Epithelial cell of proximal tubule (primary cell): ENCODE results near the gene HHATL. TPM values are rescaled to one million over a fixed set of nuclear protein-coding genes. Genes with fewer than 3 reads are reported as not detected.

Experiments used
- DNase-seq: peaks from one replicate; pipeline ENCODE4 v3.0.0-alpha.2; 2011; ENCODE audit warnings: low read depth
- H3K4me3 ChIP-seq: 2 replicates; pipeline ENCODE4 v1.5.1; 2011; ENCODE audit warnings: low read depth, mild to moderate bottlenecking, low read length
- CTCF ChIP-seq: conservative IDR thresholded peaks from 2 replicates; pipeline ENCODE4 v1.5.1; 2012; ENCODE audit warnings: low read depth, mild to moderate bottlenecking, low read length
- total RNA-seq: library from RNA; depleted of rRNA; stranded (reverse); fragments of >200 nt; gene quantifications from 2 replicates; pipeline ENCODE4 v1.2.3, GENCODE V29; 2015

The HHATL gene
- total RNA-seq, 1 donor from 2014 or later, result not detected

DNA sequence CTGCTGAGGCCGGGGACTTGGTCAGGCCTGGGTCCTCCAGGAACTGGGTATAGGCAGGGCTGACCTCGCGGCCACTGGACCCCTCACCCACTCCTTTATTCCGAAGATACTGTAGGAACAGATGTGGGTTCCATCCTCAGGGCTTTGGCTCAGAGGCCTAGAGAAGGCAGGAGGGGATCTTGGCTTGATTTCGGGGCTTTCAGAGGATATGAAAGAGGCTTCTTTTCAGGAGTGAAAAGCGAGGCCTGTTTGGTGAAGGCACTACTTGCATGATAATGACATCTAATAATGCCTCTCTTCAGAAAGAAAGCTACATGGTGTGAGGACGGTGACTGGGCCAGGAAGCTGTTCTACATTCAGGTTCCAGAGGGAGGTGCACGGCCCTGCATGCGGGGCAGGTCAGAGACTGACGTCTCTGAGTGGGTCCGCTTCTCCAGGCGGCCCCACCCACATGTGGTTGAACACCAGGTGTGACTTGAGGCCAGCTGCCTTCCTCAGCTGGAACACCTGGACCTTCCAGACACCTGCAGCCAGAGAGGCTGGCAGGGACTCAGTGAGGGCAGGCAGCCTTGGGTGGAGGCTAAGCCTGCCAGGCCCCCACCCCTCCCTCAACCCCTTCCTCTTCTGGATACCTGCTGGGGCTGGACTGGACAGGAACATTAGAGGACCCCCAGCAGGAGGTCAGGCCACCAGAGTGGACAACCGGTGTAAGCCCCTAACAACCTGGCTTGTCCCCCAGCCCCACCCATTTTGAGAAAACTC, 31.1 kb upstream of the HHATL start:
- DNase-seq, result no peak
- no peak overlapping the region for H3K4me3 ChIP-seq
- TF ChIP-seq CTCF, result no peak

- no peak overlapping the region for H3K4me3 ChIP-seq
- no peak for DNase-seq
- TF ChIP-seq CTCF, result peak; percentile 14
Measured at GRCh38 chr3:42732829-42733459, 30.3 kb upstream of the HHATL start.

DNA sequence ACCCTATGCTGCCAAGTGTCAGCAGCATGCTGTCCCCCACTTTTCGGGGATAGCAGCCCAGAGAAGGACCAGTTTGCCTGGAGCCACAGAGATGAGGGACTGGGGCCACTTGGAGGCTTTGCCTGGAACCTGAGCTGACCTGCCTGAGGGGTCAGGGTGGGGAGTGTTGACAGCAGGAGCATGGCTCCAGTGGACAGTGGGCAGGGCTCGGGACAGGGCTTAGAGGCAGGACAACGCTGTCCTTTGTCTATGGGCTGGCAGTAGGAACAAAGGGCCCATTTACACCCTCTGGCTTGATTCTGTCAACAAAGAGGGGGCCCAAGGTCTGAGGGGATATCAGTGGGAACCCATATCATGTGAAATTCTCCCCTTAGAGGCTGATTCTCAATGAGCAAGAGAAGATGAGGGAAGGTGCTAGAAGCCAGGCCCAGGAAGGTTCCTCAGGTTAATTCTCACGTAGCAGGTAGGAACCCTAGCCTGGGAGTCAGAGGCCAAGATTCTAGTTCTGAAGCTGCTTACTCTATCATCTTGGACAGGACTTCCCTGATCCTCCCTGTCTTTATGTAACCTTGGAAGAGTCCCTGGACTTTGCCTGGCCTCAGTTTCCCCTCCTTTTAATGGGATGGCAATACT, 29.7 kb upstream of the HHATL start:
- no peak for DNase-seq
- TF ChIP-seq CTCF, result no peak
- H3K4me3 ChIP-seq, result no peak overlapping the region

- DNase-seq, result no peak
- H3K4me3 ChIP-seq, result no peak overlapping the region
- TF ChIP-seq CTCF, result no peak
Measured at GRCh38 chr3:42731476-42732195, 29.0 kb upstream of the HHATL start.

GRCh38 chr3:42730706-42731420, 28.3 kb upstream of the HHATL start:
- no peak overlapping the region for H3K4me3 ChIP-seq
- no peak for TF ChIP-seq CTCF
- no peak for DNase-seq

DNA sequence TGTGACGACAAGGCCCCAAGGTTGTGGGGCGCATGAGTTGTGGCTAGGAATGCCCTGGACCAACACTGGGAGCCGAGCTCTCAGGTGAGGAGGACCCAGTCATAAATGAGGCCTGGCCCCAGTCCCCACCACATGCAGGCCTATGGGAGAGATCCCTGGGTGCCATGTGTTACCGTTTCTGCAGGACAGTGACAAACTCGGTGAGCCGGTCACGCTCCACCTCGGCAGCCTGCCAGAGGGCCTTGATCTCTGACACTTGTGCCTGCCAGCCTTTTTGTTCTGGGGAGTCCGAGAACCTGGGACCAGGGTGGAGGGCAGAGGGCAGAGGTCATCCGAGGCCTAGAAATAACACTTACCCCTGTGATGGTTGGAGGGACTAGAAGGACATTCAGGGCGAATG, 27.7 kb upstream of the HHATL start:
- no peak for DNase-seq
- no peak overlapping the region for H3K4me3 ChIP-seq
- TF ChIP-seq CTCF, result no peak
